Osteocyte (in vitro differentiated cells): Measurements from ENCODE around the gene VAT1L. TPM values are rescaled to one million over a fixed set of nuclear protein-coding genes. Genes with fewer than 3 reads are reported as not detected.

Experiments
- DNase-seq: peaks from one replicate; pipeline ENCODE4 v3.0.0; 2021; ENCODE audit warnings: mixed read lengths; ENCODE audit not compliant: unreplicated experiment; ENCODE audit errors: extremely low spot score
- H3K27ac Mint-ChIP-seq: one replicate; pipeline ENCODE4 v1.8.0; 2021; ENCODE audit warnings: mild to moderate bottlenecking, mixed read lengths; ENCODE audit not compliant: unreplicated experiment
- H3K27me3 Mint-ChIP-seq: one replicate; pipeline ENCODE4 v1.8.0; 2021; ENCODE audit warnings: mixed read lengths; ENCODE audit not compliant: unreplicated experiment
- H3K36me3 Mint-ChIP-seq: one replicate; pipeline ENCODE4 v1.8.0; 2021; ENCODE audit warnings: mixed read lengths; ENCODE audit not compliant: unreplicated experiment
- H3K4me1 Mint-ChIP-seq: one replicate; pipeline ENCODE4 v1.8.0; 2021; ENCODE audit warnings: mixed read lengths; ENCODE audit not compliant: unreplicated experiment
- H3K4me3 Mint-ChIP-seq: one replicate; pipeline ENCODE4 v1.8.0; 2021; ENCODE audit warnings: mild to moderate bottlenecking, moderate library complexity, mixed read lengths; ENCODE audit not compliant: unreplicated experiment
- H3K9me3 Mint-ChIP-seq: one replicate; pipeline ENCODE4 v1.8.0; 2021; ENCODE audit warnings: mixed read lengths; ENCODE audit not compliant: unreplicated experiment
- total RNA-seq: library from RNA; stranded (reverse); gene quantifications from 2 replicates; pipeline ENCODE4 v1.2.1, GENCODE V29; 2021
- TF ChIP-seq, protein P1 (sequence below): fragments of 200-600 bp; sonication (generic); IDR thresholded peaks from 2 replicates; pipeline ENCODE4 v1.5.0; 2021; ENCODE audit warnings: antibody characterized with exemption, mild to moderate bottlenecking, moderate library complexity

Gene VAT1L
- total RNA-seq, 1 donor from 2014 or later: not detected

- no peak for DNase-seq
- Mint-ChIP-seq H3K27ac (no peak overlapping the region), H3K36me3 (no peaks in the 10 kb centered on the region), H3K9me3 (peaks cover 13% of the 10 kb centered on the region), H3K4me3 (no peak overlapping the region), H3K4me1 (no peaks in the 10 kb centered on the region), H3K27me3 (no peaks in the 10 kb centered on the region)
- TF ChIP-seq, protein P1, sequence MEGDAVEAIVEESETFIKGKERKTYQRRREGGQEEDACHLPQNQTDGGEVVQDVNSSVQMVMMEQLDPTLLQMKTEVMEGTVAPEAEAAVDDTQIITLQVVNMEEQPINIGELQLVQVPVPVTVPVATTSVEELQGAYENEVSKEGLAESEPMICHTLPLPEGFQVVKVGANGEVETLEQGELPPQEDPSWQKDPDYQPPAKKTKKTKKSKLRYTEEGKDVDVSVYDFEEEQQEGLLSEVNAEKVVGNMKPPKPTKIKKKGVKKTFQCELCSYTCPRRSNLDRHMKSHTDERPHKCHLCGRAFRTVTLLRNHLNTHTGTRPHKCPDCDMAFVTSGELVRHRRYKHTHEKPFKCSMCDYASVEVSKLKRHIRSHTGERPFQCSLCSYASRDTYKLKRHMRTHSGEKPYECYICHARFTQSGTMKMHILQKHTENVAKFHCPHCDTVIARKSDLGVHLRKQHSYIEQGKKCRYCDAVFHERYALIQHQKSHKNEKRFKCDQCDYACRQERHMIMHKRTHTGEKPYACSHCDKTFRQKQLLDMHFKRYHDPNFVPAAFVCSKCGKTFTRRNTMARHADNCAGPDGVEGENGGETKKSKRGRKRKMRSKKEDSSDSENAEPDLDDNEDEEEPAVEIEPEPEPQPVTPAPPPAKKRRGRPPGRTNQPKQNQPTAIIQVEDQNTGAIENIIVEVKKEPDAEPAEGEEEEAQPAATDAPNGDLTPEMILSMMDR: no peak
These were observed 166.8 kb downstream of the VAT1L start for GRCh38 chr16:77955127-77955526.

GRCh38 chr16:77956231-77956630, 167.9 kb downstream of the VAT1L start:
- no peaks in the 10 kb centered on the region for H3K4me1 Mint-ChIP-seq
- no peak for DNase-seq
- peaks cover 14% of the 10 kb centered on the region for H3K9me3 Mint-ChIP-seq
- H3K36me3 Mint-ChIP-seq: no peaks in the 10 kb centered on the region
- H3K27me3 Mint-ChIP-seq: no peaks in the 10 kb centered on the region
- TF ChIP-seq, protein P1: no peak
- H3K27ac Mint-ChIP-seq: no peak overlapping the region
- no peak overlapping the region for H3K4me3 Mint-ChIP-seq

GRCh38 chr16:77960766-77961165, 172.4 kb downstream of the VAT1L start:
- no peaks in the 10 kb centered on the region for H3K27me3 Mint-ChIP-seq
- no peaks in the 10 kb centered on the region for H3K36me3 Mint-ChIP-seq
- H3K9me3 Mint-ChIP-seq: peaks cover 23% of the 10 kb centered on the region
- H3K4me1 Mint-ChIP-seq: no peaks in the 10 kb centered on the region
- no peak overlapping the region for H3K27ac Mint-ChIP-seq
- H3K4me3 Mint-ChIP-seq: no peak overlapping the region
- no peak for DNase-seq
- TF ChIP-seq, protein P1: no peak

- Mint-ChIP-seq H3K27me3 (no peaks in the 10 kb centered on the region), H3K4me1 (no peaks in the 10 kb centered on the region), H3K9me3 (peaks cover 23% of the 10 kb centered on the region), H3K4me3 (no peak overlapping the region), H3K36me3 (no peaks in the 10 kb centered on the region), H3K27ac (no peak overlapping the region)
- no peak for DNase-seq
- TF ChIP-seq, protein P1: no peak
These were observed 173.4 kb downstream of the VAT1L start for GRCh38 chr16:77961814-77962213.

GRCh38 chr16:77962689-77963088, 174.3 kb downstream of the VAT1L start:
- TF ChIP-seq, protein P1: no peak
- Mint-ChIP-seq H3K4me1 (no peaks in the 10 kb centered on the region), H3K36me3 (no peaks in the 10 kb centered on the region), H3K4me3 (no peak overlapping the region), H3K27ac (no peak overlapping the region), H3K9me3 (peaks cover 23% of the 10 kb centered on the region), H3K27me3 (no peaks in the 10 kb centered on the region)
- no peak for DNase-seq
